K562 (cell line): ENCODE data around the gene ELAVL3. TPM values are rescaled to one million over a fixed set of nuclear protein-coding genes. Genes with fewer than 3 reads are reported as not detected.

Experiments
- ATAC-seq: fragments of 200-7000 bp; cut with Tn5 transposase; 3 replicates; pipeline ENCODE4 v1.9.1; 2020; ENCODE audit warnings: moderate library complexity
- BruUV-seq: library from RNA; stranded (reverse); fragments of 400-500 nt; replicated peaks from 2 replicates; lab custom pipeline; 2021; lab: Mats Ljungman, UMichigan
- CTCF ChIA-PET: fragments of 300-600 bp; formaldehyde crosslinking; extraction: SDS; loops from one replicate; lab custom pipeline; 2021; ENCODE audit warnings: low intra/inter-chr PET ratio; lab: Yijun Ruan, JAX
- POLR2A ChIA-PET: fragments of 300-600, 350-650 bp; sonication (Branson Sonifier 250); formaldehyde crosslinking; extraction: SDS; loops from one replicate; lab custom pipeline; 2021; ENCODE audit warnings: antibody characterized with exemption, inconsistent platforms; lab: Yijun Ruan, JAX
- DNase-seq, 4 experiments: peaks; one replicate each; pipeline versions ENCODE4 v3.0.0 to v3.0.0-alpha.2; 2011 to 2018; ENCODE audit warnings: low spot score in 3 of 4, mixed read lengths in 3 of 4; ENCODE audit errors: extremely low read depth in 1 of 4
- FAIRE-seq: peaks from 2 replicates; lab custom pipeline; 2011; peaks lifted over from hg19 to GRCh38; lab: Jason Lieb, UNC
- H2AFZ ChIP-seq: 2 replicates; pipeline ENCODE4 v1.6.0; 2011; ENCODE audit warnings: low read depth, low read length, control low read depth, inconsistent platforms
- H3K27ac ChIP-seq: fragments of 200-600 bp; 3 replicates; pipeline ENCODE4 v1.8.0; 2011; ENCODE audit warnings: low read depth, mild to moderate bottlenecking, control low read depth, inconsistent platforms, low read length, moderate library complexity, mixed read lengths; ENCODE audit errors: extremely low read depth
- H3K27me3 ChIP-seq, 2 experiments: fragments of 300-600 bp in 1 of 2; 2 replicates in 1 of 2; 3 replicates in 1 of 2; pipeline versions ENCODE4 v1.6.0 to v1.8.0; 2011; ENCODE audit warnings: inconsistent platforms in 2 of 2, low read length in 2 of 2, mild to moderate bottlenecking in 1 of 2, mixed read lengths in 1 of 2, moderate library complexity in 1 of 2; ENCODE audit not compliant: control insufficient read depth in 2 of 2, insufficient read depth in 2 of 2
- H3K36me3 ChIP-seq: fragments of 300-600 bp; 3 replicates; pipeline ENCODE4 v1.8.0; 2011; ENCODE audit warnings: mild to moderate bottlenecking, low read length, inconsistent platforms; ENCODE audit not compliant: control insufficient read depth, insufficient read depth
- H3K4me1 ChIP-seq, 2 experiments: fragments of 200-600 bp in 1 of 2; replicated peaks in 1 of 2; 2 replicates in 1 of 2; 3 replicates in 1 of 2; pipeline versions ENCODE4 v1.5.1 to v1.8.0; 2011; ENCODE audit warnings: inconsistent platforms in 2 of 2, low read length in 2 of 2, mild to moderate bottlenecking in 1 of 2, mixed read lengths in 1 of 2, moderate library complexity in 1 of 2; ENCODE audit not compliant: control insufficient read depth in 2 of 2, insufficient read depth in 2 of 2
- H3K4me2 ChIP-seq: 2 replicates; pipeline ENCODE4 v1.6.1; 2011; ENCODE audit warnings: low read length, control low read depth, inconsistent platforms, mixed read lengths; ENCODE audit not compliant: insufficient read depth
- H3K4me3 ChIP-seq: fragments of 200-600 bp; sonication (generic), shearing (Covaris generic); 2 replicates; pipeline ENCODE4 v1.5.1; 2016; ENCODE audit warnings: control low read depth, inconsistent platforms
- H3K79me2 ChIP-seq: fragments of 200-600 bp; 3 replicates; pipeline ENCODE4 v1.8.0; 2011; ENCODE audit warnings: low read length, inconsistent platforms; ENCODE audit not compliant: control insufficient read depth, insufficient read depth
- H3K9ac ChIP-seq, 2 experiments: 2 replicates each; pipeline versions ENCODE4 v1.6.0 to v1.6.1; 2011; ENCODE audit warnings: low read depth in 2 of 2, low read length in 2 of 2, control low read depth in 1 of 2, inconsistent platforms in 1 of 2, mild to moderate bottlenecking in 1 of 2, mixed read lengths in 1 of 2; ENCODE audit not compliant: insufficient read depth in 1 of 2
- H3K9me1 ChIP-seq: one replicate; pipeline ENCODE4 v1.6.0; 2011; ENCODE audit warnings: inconsistent platforms, mild to moderate bottlenecking, low read length, moderate library complexity; ENCODE audit not compliant: control insufficient read depth, insufficient read depth
- H3K9me3 ChIP-seq: replicated peaks from 2 replicates; pipeline ENCODE4 v1.5.1; 2011; ENCODE audit warnings: low read depth, low read length, inconsistent platforms; ENCODE audit not compliant: control insufficient read depth, insufficient read depth
- H4K20me1 ChIP-seq: replicated peaks from 2 replicates; pipeline ENCODE4 v1.6.1; 2011; ENCODE audit warnings: low read length, inconsistent platforms, mixed read lengths; ENCODE audit not compliant: control insufficient read depth, insufficient read depth
- ATF6 ChIP-seq: sonication (generic); formaldehyde crosslinking; IDR thresholded peaks from 2 replicates; pipeline ENCODE4 v1.4.0; 2020; ENCODE audit warnings: mild to moderate bottlenecking, missing genetic modification reagents
- CTBP1 ChIP-seq: fragments of 450-650 bp; IDR thresholded peaks from 2 replicates; pipeline ENCODE4 v1.6.1; 2016; ENCODE audit warnings: borderline replicate concordance
- FIP1L1 ChIP-seq: fragments of 200-400 bp; formaldehyde crosslinking; IDR thresholded peaks from 2 replicates; pipeline ENCODE4 v1.6.1; 2018; ENCODE audit warnings: mild to moderate bottlenecking, low read depth, low read length; ENCODE audit not compliant: poor library complexity, severe bottlenecking
- MNT ChIP-seq, 2 experiments: fragments of 450-650 bp; conservative IDR thresholded peaks; 2 replicates each; pipeline ENCODE4 v1.6.1; 2017; ENCODE audit warnings: mild to moderate bottlenecking in 2 of 2, moderate library complexity in 2 of 2
- NFATC3 ChIP-seq: fragments of 450-650 bp; IDR thresholded peaks from 2 replicates; pipeline ENCODE4 v1.6.1; 2017; ENCODE audit warnings: mild to moderate bottlenecking
- POLR3A ChIP-seq: IDR thresholded peaks from 2 replicates; pipeline ENCODE4 v1.6.1; 2011; ENCODE audit warnings: borderline replicate concordance, mild to moderate bottlenecking, moderate library complexity; ENCODE audit not compliant: insufficient read length, insufficient read depth; ENCODE audit errors: extremely low read depth
- RBM22 ChIP-seq: fragments of 200-400 bp; formaldehyde crosslinking; IDR thresholded peaks from 2 replicates; pipeline ENCODE4 v1.6.1; 2018; ENCODE audit warnings: low read length, low read depth; ENCODE audit not compliant: poor library complexity, severe bottlenecking
- SMAD1 ChIP-seq: fragments of 150-350 bp; IDR thresholded peaks from 2 replicates; pipeline ENCODE4 v1.6.1; 2014; ENCODE audit warnings: low read length, low read depth; ENCODE audit not compliant: partially characterized antibody
- TCF7L2 ChIP-seq: fragments of 150-350 bp; IDR thresholded peaks from 2 replicates; pipeline ENCODE4 v1.6.1; 2016; ENCODE audit warnings: low read depth, mild to moderate bottlenecking, low read length, moderate library complexity
- WGBS: fragments of 100-300 bp; shearing (Covaris generic); methylation state at CpG from one replicate; pipeline ENCODE4 v1.1.6; 2016; ENCODE audit warnings: low coverage, mixed read lengths; ENCODE audit not compliant: insufficient coverage; ENCODE audit errors: missing lambda C conversion rate; 5-methylcytosine and 5-hydroxymethylcytosine counted together
- in situ Hi-C: fragments of 300-500 bp; cut with MboI; formaldehyde crosslinking; loops from 4 replicates; pipeline ENCODE4 v1.15.0; 2018; ENCODE audit warnings: inconsistent platforms, mixed read lengths
- intact Hi-C: fragments of 100-400 bp; cut with micrococcal nuclease; formaldehyde crosslinking; loops from 2 replicates; pipeline ENCODE4 v1.14.2; 2022
- polyA plus RNA-seq, 8 experiments: library from polyadenylated mRNA; depleted of rRNA in 4 of 8; stranded (reverse) in 5 of 8; unstranded in 3 of 8; fragments of >200 nt; fragmentation: Nextera tagmentation in 2 of 8; fragmentation: Illumina TruSeq in 1 of 8; extraction: Ambion mirVana in 2 of 8; extraction: Trizol in 1 of 8; gene quantifications; 2 replicates each; pipeline versions ENCODE4 v1.2.1 to v1.2.3, GENCODE V29; 2011 to 2014; ENCODE audit warnings: inconsistent platforms in 1 of 8, missing spikeins in 1 of 8
- total RNA-seq, 7 experiments: library from RNA; depleted of rRNA in 6 of 7; stranded (reverse); fragments of >200 nt in 6 of 7; fragmentation: Illumina TruSeq in 2 of 7; extraction: Trizol in 2 of 7; gene quantifications; 2 replicates each; pipeline versions ENCODE4 v1.2.1 to v1.2.3, GENCODE V29; 2011 to 2021; ENCODE audit warnings: low replicate concordance in 1 of 7

Gene ELAVL3
- total and polyA plus RNA-seq, 9 of the 15 experiments (the other 6 are each of a cell fraction or from before 2014, with no cell fraction given) = not detected

GRCh38 chr19:11485245-11485837 is 4.5 kb upstream of the ELAVL3 start (continued):
- no peak for TF ChIP-seq FIP1L1

DNA sequence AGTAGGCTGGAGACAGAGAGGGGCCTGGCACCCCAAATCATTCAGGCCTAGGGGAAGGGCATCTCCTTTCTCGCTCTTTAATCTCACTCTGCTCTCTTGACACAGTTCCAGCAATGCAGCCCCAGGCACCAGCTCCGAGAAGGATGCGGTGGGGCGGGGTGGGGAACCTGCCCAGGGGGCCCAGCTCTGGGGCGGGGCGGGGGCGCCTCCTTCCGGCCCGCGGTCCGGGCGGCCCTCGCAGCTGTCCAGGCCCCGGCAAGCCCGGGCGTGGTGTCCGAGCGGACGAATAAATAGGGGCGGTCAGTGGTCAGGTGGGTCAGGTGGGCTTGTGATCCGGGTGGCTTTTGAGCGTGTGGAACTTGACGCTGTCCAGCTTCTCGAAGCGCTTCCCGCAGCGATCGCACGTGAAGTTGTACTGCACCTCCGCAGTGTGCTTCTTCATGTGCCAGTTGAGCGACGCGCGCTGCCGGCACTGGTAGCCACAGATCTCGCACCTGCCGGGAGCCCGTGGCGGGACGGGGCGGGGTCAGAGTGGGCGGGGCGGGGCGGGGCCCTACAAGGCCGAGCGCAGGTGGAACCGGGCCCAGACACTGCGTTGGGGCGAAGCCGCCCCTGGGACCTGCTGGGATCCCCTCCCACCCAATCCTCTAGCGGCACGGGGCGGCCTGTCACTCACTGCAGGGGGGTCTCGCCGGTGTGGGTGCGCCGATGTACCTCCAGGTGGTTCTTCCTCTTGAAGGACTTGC is 2.7 kb upstream of the ELAVL3 start:
- H3K4me2 ChIP-seq = no peak overlapping the region
- ATAC-seq (no peak), DNase-seq (peak in 1 of 4 experiments; percentile 11), FAIRE-seq (no peak)
- ChIA-PET POLR2A (interaction anchor here (1.2 kb wide), 1 partner anchor 109 kb away, joined by 4 read pairs; the partner anchor contains the start of gene SWSAP1), CTCF (interaction anchor here (0.6 to 2.2 kb wide), 5 partner anchors 31 to 357 kb away, joined by 3 to 15 read pairs (median 3); no protein-coding TSS in a partner anchor)
- no peaks in the 10 kb centered on the region for H4K20me1 ChIP-seq
- H3K4me1 ChIP-seq = peaks cover 7 to 67% of the 10 kb centered on the region in 2 experiments; a peak in 4 of 5 replicates
- no peaks in the 10 kb centered on the region for H3K9me3 ChIP-seq
- BruUV-seq = no TSS peak
- no peak overlapping the region for H2AFZ ChIP-seq
- H3K4me3 ChIP-seq = no peak overlapping the region
- no peaks in the 10 kb centered on the region for H3K36me3 ChIP-seq
- H3K27ac ChIP-seq = no peak overlapping the region
- 90% methylated on average over 4 of the region's 57 CpGs for WGBS
- H3K79me2 ChIP-seq = no peaks in the 10 kb centered on the region
- H3K9ac ChIP-seq = no peak overlapping the region
- in situ Hi-C loops (no loop called here), intact Hi-C loops (loop anchor here (2.0 to 10.0 kb wide), 3 partner anchors 31 to 189 kb away; partner anchors contain the start of genes EPOR and TSPAN16)
- no peaks in the 10 kb centered on the region for H3K9me1 ChIP-seq
- H3K27me3 ChIP-seq = no peaks in the 10 kb centered on the region
- no peak for TF ChIP-seq RBM22
- no peak for TF ChIP-seq NFATC3
- TF ChIP-seq POLR3A = no peak
- no peak for TF ChIP-seq ATF6
- TF ChIP-seq TCF7L2 = no peak
- TF ChIP-seq CTBP1 = no peak
- TF ChIP-seq SMAD1 = no peak
- TF ChIP-seq MNT (conservative IDR thresholded peaks at IDR 0.05) = no peak
